BLaER1 treated with 17β-estradiol and CSF1 and Interleukin-3, amounts not matched to agents 10 nM and 100 nM (cell line): ENCODE measurements around the gene FABP7.
A peak's percentile ranks its signal among the peaks of the same experiment; 100 is the strongest.

ENCODE experiments used
- H3K27ac ChIP-seq, 11 experiments: shearing (Covaris generic); formaldehyde crosslinking; 2 replicates each; pipeline ENCODE4 v1.8.1; 2022
- H3K27me3 ChIP-seq, 11 experiments: shearing (Covaris generic); formaldehyde crosslinking; 2 replicates each; pipeline ENCODE4 v1.8.1; 2022
- H3K36me3 ChIP-seq, 11 experiments: shearing (Covaris generic); formaldehyde crosslinking; 2 replicates each; pipeline ENCODE4 v1.8.1; 2022
- H3K4me1 ChIP-seq, 10 experiments: shearing (Covaris generic); formaldehyde crosslinking; 2 replicates each; pipeline ENCODE4 v1.8.1; 2022
- H3K4me2 ChIP-seq, 11 experiments: shearing (Covaris generic); formaldehyde crosslinking; 2 replicates each; pipeline ENCODE4 v1.8.1; 2022
- H3K4me3 ChIP-seq, 10 experiments: shearing (Covaris generic); formaldehyde crosslinking; 2 replicates each; pipeline ENCODE4 v1.8.1; 2022
- H3K9ac ChIP-seq, 11 experiments: shearing (Covaris generic); formaldehyde crosslinking; 2 replicates each; pipeline ENCODE4 v1.8.1; 2022
- H3K9me3 ChIP-seq, 11 experiments: shearing (Covaris generic); formaldehyde crosslinking; replicated peaks in 1 of 11; 2 replicates each; pipeline ENCODE4 v1.8.1; 2022
- H4K20me1 ChIP-seq, 11 experiments: shearing (Covaris generic); formaldehyde crosslinking; 2 replicates each; pipeline ENCODE4 v1.8.1; 2022
- Cebpa-rat ChIP-seq, 11 experiments: shearing (Covaris generic); IDR thresholded peaks; 2 replicates each; pipeline ENCODE4 v1.8.1; 2022

Gene FABP7

DNA sequence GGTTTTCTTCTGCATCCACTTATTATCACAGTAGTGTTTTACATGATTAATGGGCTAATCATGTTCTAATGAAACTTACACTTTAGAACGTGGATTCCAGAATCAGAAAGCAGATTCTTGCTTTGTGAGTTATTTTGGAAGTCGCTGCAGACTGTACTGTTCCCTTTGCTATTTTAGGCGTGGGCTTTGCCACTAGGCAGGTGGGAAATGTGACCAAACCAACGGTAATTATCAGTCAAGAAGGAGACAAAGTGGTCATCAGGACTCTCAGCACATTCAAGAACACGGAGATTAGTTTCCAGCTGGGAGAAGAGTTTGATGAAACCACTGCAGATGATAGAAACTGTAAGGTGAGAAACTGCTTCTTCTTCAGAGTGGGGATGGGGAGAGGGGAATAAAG lies 598 bp downstream of the FABP7 start:
- Histone ChIP-seq H4K20me1 (no peaks in the 10 kb centered on the region), H3K27me3 (no peaks in the 10 kb centered on the region), H3K4me2 (no peak overlapping the region), H3K9me3 (no peaks in the 10 kb centered on the region), H3K9ac (no peak overlapping the region), H3K4me1 (no peaks in the 10 kb centered on the region), H3K36me3 (no peaks in the 10 kb centered on the region), H3K27ac (no peak overlapping the region), H3K4me3 (no peak overlapping the region)
- TF ChIP-seq Cebpa-rat (IDR thresholded peaks at IDR 0.05), result no peak

DNA sequence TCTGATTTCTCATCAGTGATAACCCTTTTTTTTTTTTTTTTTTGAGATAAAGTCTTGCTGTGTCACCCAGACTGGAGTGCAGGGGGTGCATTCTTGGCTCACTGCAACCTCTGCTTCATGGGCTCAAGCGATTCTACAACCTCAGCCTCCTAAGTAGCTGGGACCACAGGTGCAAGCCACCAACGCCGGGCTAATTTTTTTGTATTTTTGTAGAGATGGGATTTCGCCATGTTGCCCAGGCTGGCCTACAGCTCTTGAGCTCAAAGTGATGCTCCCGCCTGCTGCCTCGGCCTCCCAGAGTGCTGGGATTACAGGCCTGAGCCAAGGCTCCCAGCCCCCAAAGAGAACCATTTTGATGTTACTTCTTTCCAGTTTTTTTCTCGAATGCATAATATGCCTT lies 2.2 kb downstream of the FABP7 start:
- Histone ChIP-seq H3K36me3 (no peaks in the 10 kb centered on the region), H3K27me3 (no peaks in the 10 kb centered on the region), H3K4me3 (no peak overlapping the region), H3K27ac (no peak overlapping the region), H3K4me1 (no peaks in the 10 kb centered on the region), H3K9me3 (no peaks in the 10 kb centered on the region), H3K9ac (no peak overlapping the region), H4K20me1 (no peaks in the 10 kb centered on the region), H3K4me2 (no peak overlapping the region)
- no peak for TF ChIP-seq Cebpa-rat (IDR thresholded peaks at IDR 0.05)

DNA sequence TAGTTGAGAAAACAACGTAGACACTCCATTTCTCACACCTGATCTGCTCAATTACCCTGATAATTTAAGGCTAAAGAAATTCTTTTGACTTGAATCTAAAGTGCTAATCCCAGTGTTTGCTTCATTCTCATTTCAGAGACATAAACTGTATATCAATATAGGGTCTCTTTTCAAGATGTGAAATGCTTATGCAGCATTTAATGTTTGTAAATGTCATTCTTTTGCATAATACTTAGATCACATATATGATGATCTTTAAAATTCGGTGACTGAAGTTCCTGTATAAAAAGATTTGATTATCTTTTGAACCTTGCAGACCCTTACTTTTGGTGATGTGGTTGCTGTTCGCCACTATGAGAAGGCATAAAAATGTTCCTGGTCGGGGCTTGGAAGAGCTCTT lies 3.9 kb downstream of the FABP7 start:
- no peaks in the 10 kb centered on the region for H3K36me3 ChIP-seq
- no peak overlapping the region for H3K27ac ChIP-seq
- no peaks in the 10 kb centered on the region for H3K4me1 ChIP-seq
- no peaks in the 10 kb centered on the region for H3K9me3 ChIP-seq
- no peak overlapping the region for H3K4me2 ChIP-seq
- H3K9ac ChIP-seq, result no peak overlapping the region
- no peak overlapping the region for H3K4me3 ChIP-seq
- no peak for TF ChIP-seq Cebpa-rat (IDR thresholded peaks at IDR 0.05)
- no peaks in the 10 kb centered on the region for H3K27me3 ChIP-seq
- H4K20me1 ChIP-seq, result no peaks in the 10 kb centered on the region

DNA sequence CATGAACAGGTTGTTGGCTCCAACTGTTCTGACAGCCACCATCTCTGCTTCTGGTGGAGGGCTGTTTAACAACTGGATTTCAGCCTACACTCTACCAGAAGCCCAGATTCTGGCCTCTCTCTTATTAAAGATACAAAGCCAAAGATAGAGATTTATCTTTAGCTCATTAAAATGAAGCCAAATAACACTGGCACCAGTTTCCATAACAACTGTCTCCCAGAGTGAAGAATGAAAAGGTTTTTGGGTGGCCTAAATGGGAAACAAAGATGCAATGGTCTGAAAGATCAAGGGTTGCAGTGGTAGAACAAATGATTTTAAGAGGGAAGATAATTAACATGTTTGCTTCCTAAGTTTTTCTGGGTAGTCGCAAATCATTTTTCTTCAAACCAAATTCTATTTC lies 6.4 kb downstream of the FABP7 start:
- Histone ChIP-seq H3K9ac (no peak overlapping the region), H3K27me3 (no peaks in the 10 kb centered on the region), H3K4me3 (no peak overlapping the region), H3K27ac (no peak overlapping the region), H4K20me1 (no peaks in the 10 kb centered on the region), H3K4me2 (no peak overlapping the region), H3K9me3 (peaks cover 6 to 17% (median 11%) of the 10 kb centered on the region in 11 experiments; a peak in 16 of 22 replicates), H3K36me3 (no peaks in the 10 kb centered on the region), H3K4me1 (peaks cover 0 to 10% (median 0%) of the 10 kb centered on the region in 10 experiments; a peak in 2 of 20 replicates)
- TF ChIP-seq Cebpa-rat (IDR thresholded peaks at IDR 0.05), result no peak

DNA sequence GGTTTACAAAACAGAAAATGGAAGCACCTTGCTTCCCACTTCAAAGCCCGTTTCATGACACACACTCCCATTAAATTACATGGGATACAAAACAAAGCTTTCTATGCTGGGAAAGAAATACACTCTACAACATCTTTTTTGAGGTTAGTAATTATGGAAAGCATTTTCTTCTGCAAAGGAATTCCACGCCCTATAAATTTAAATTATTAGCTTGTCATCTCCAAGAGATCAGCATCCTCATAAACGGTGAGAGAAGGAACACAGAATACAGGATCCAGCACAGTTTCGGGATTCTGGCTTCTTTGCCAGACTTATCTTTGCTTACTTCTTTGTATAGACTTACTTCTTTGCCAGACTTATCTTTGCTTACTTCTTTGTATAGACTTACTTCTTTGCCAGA lies 8.2 kb downstream of the FABP7 start:
- no peak overlapping the region for H3K9ac ChIP-seq

DNA sequence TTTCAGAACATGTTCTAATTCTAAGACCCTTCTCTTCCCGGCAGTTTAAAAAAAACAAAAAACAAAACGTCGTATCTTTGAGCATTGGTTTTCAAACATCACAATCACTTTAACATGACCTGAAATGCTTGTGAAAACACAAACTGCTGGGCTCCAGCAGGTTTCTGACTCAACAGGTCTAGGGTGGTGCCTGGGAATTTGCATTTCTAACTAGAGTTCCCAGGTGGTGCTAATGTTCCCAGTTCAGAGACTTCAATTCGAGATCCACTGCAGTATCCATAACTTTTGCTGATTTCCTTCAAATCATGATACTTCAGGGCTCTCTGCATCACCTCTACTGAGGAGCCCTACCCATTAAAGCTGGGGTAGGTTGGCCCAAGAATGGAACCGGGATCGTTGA lies 8.7 kb downstream of the FABP7 start:
- no peak overlapping the region for H3K4me2 ChIP-seq
- peaks cover 0 to 10% (median 0%) of the 10 kb centered on the region in 10 experiments; a peak in 2 of 20 replicates for H3K4me1 ChIP-seq
- H3K9me3 ChIP-seq, result peaks cover 6 to 17% (median 11%) of the 10 kb centered on the region in 11 experiments; a peak in 16 of 22 replicates
- no peak overlapping the region for H3K4me3 ChIP-seq
- no peaks in the 10 kb centered on the region for H4K20me1 ChIP-seq
- no peaks in the 10 kb centered on the region for H3K36me3 ChIP-seq
- H3K27me3 ChIP-seq, result no peaks in the 10 kb centered on the region; a peak in 1 of 22 replicates
- no peak for TF ChIP-seq Cebpa-rat (IDR thresholded peaks at IDR 0.05)
- H3K9ac ChIP-seq, result no peak overlapping the region
- H3K27ac ChIP-seq, result no peak overlapping the region

More for the DNA sequence above, 8.2 kb downstream of the FABP7 start:
- no peak for TF ChIP-seq Cebpa-rat (IDR thresholded peaks at IDR 0.05)
- Histone ChIP-seq H3K27ac (no peak overlapping the region), H3K9me3 (peaks cover 6 to 17% (median 11%) of the 10 kb centered on the region in 11 experiments; a peak in 16 of 22 replicates), H3K27me3 (no peaks in the 10 kb centered on the region; a peak in 1 of 22 replicates), H3K4me2 (no peak overlapping the region), H3K36me3 (no peaks in the 10 kb centered on the region), H4K20me1 (no peaks in the 10 kb centered on the region), H3K4me1 (peaks cover 0 to 10% (median 0%) of the 10 kb centered on the region in 10 experiments; a peak in 2 of 20 replicates), H3K4me3 (no peak overlapping the region)

DNA sequence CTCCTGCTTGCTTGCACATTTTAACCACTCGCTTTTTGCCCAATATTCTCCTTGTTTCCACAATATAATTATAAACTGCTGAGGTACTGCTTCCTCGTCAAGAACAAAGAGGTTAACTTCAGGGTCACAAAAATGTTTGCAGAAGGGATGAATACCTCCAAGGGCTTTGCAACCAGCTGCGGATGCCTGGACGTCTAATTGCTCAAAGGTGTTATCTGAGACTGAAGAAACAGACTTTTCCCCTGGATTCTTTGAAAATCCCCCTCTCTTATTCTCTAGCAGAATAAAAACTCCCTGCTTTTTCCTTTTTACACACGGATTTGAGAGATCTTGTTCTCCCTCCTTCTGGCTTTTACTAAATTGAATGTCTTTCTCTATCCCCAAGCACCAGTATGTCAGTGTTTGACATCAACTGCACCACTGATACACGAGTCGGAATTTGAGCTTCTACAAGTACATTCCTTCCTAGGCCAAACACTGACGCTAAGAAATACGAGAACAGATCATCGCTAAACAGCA lies 9.2 kb downstream of the FABP7 start:
- H3K4me1 ChIP-seq, result peaks cover 0 to 10% (median 0%) of the 10 kb centered on the region in 10 experiments; a peak in 2 of 20 replicates
- H3K9ac ChIP-seq, result no peak overlapping the region
- no peak overlapping the region; a peak in 1 of 22 replicates for H3K27ac ChIP-seq
- H3K4me2 ChIP-seq, result no peak overlapping the region
- peaks cover 6 to 17% (median 11%) of the 10 kb centered on the region in 11 experiments; a peak in 16 of 22 replicates for H3K9me3 ChIP-seq
- no peak overlapping the region for H3K4me3 ChIP-seq
- no peaks in the 10 kb centered on the region for H4K20me1 ChIP-seq
- no peaks in the 10 kb centered on the region; a peak in 1 of 22 replicates for H3K27me3 ChIP-seq
- no peaks in the 10 kb centered on the region for H3K36me3 ChIP-seq
- TF ChIP-seq Cebpa-rat (IDR thresholded peaks at IDR 0.05), result no peak

DNA sequence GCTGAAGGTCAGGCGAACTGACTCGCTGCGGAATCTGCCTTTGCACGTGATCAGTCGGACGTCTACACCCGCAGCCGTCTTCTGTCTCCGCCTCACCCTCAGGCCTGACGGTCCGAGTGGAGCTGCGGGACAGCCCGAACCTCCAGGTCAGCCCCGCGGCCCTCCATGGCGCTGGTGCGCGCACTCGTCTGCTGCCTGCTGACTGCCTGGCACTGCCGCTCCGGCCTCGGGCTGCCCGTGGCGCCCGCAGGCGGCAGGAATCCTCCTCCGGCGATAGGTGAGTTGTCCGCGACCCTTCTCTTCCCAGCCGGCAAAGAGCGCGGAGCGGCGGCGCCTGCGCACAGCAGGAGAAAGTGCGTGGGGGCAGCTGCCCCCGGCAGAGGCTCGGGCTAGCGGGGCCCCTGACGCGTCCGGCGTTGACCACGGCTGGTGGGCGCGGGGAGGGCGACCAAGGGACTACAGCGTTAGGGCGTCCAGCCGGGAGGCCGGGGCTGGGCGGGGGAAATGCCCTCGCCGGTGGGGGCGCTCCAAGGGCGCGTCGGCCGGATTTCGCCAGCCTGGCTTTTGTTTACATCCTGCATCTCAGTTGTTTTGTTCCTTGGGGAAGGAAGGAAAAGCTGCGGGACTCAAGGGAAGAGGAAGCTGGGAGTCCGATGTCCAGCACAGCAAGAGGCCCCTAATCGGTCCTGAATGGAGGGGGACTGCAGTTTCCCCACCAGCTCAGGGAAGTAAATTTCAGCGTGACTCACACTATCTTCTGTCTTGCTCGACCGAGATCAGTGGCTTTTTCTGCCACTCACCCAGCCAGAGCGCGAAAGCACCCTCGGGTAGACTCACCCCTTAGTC lies 9.9 kb downstream of the FABP7 start, which contains the start of gene SMPDL3A:
TSS of gene SMPDL3A (plus strand) at position 77 of the 846 bp plus-strand sequence. CDS start at position 166, 89 bp downstream.
- Histone ChIP-seq H3K9ac (peak within 1 kb of the TSS in 1 of 11 experiments; percentile 70; a peak in 2 of 22 replicates), H3K4me3 (no peak within 1 kb of the TSS), H3K4me2 (no peak within 1 kb of the TSS; a peak in 1 of 22 replicates), H3K27ac (peak within 1 kb of the TSS in 2 of 11 experiments; percentile 67 to 74; a peak in 3 of 22 replicates), H3K36me3 (no peaks in the 10 kb centered on the region), H3K4me1 (peaks cover 0 to 10% (median 0%) of the 10 kb centered on the region in 10 experiments; a peak in 2 of 20 replicates), H3K9me3 (peaks cover 6 to 17% (median 11%) of the 10 kb centered on the region in 11 experiments; a peak in 16 of 22 replicates), H3K27me3 (no peaks in the 10 kb centered on the region; a peak in 1 of 22 replicates), H4K20me1 (no peaks in the 10 kb centered on the region)
- no peak for TF ChIP-seq Cebpa-rat (IDR thresholded peaks at IDR 0.05)

DNA sequence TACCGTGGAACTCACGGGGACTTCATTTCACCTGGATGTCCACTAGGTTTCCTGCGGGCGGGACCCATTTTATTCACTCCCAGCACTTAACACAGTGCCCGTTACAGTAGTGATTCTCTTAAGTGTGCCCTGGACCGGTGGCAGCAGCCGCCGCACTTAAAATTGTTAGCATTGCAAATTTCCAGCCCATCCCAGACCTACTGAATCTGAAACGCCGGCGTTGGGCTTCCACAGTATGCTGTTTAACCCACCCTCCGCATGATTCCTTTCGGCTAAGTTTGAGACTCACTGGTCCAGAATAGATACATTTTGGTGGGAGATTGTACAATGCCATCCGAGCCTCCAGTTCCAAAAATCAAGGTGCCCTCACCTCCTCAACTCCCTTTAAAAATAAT lies 10.5 kb downstream of the FABP7 start:
- no peak for TF ChIP-seq Cebpa-rat (IDR thresholded peaks at IDR 0.05)
- Histone ChIP-seq H3K36me3 (no peaks in the 10 kb centered on the region), H4K20me1 (no peaks in the 10 kb centered on the region), H3K4me1 (peaks cover 0 to 10% (median 0%) of the 10 kb centered on the region in 10 experiments; a peak in 2 of 20 replicates), H3K27me3 (no peaks in the 10 kb centered on the region; a peak in 1 of 22 replicates), H3K4me3 (no peak overlapping the region), H3K4me2 (no peak overlapping the region; a peak in 1 of 22 replicates), H3K9ac (peak overlapping the region in 2 of 11 experiments; percentile 32 to 70; a peak in 2 of 22 replicates), H3K27ac (peak overlapping the region in 2 of 11 experiments; percentile 67 to 74; a peak in 3 of 22 replicates), H3K9me3 (peaks cover 6 to 17% (median 11%) of the 10 kb centered on the region in 11 experiments; a peak in 16 of 22 replicates)
